Hematopoietic multipotent progenitor cell treated with erythropoietin and hydrocortisone succinate and interleukin-3 and kit ligand, for 17 days (in vitro differentiated cells): ENCODE measurements around the gene MEF2C.
"Not testable (repeated sequence)": the region's sequence is repeated elsewhere in the genome, so short reads cannot be mapped to it uniquely, and the experiment has no call there.

ENCODE experiments used
- DNase-seq: peaks from one replicate; pipeline ENCODE4 v3.0.0-alpha.2; 2015; ENCODE audit warnings: low spot score

MEF2C gene

GRCh38 chr5:88803309-88803708, 79.7 kb downstream of the MEF2C start:
- no peak for DNase-seq

- DNase-seq, result no peak
Measured at GRCh38 chr5:88799938-88800535, 82.9 kb downstream of the MEF2C start.

- DNase-seq, result not testable (repeated sequence)
Measured at GRCh38 chr5:88798933-88799332, 84.1 kb downstream of the MEF2C start.

- DNase-seq, result not testable (repeated sequence)
Measured at GRCh38 chr5:88793797-88794196, 89.2 kb downstream of the MEF2C start.

GRCh38 chr5:88792144-88792840, 90.7 kb downstream of the MEF2C start:
- no peak for DNase-seq

GRCh38 chr5:88787856-88788255, 95.1 kb downstream of the MEF2C start:
- DNase-seq, result no peak

GRCh38 chr5:88786789-88787188, 96.2 kb downstream of the MEF2C start:
- DNase-seq, result no peak

- no peak for DNase-seq
Measured at GRCh38 chr5:88785746-88786565, 97.0 kb downstream of the MEF2C start.

GRCh38 chr5:88782571-88782970, 100.4 kb downstream of the MEF2C start:
- no peak for DNase-seq

- DNase-seq, result no peak
Measured at GRCh38 chr5:88780736-88781135, 102.2 kb downstream of the MEF2C start.

GRCh38 chr5:88778736-88779135, 104.2 kb downstream of the MEF2C start:
- DNase-seq, result no peak

GRCh38 chr5:88776692-88777091, 106.3 kb downstream of the MEF2C start:
- DNase-seq, result no peak

GRCh38 chr5:88772831-88773230, 110.2 kb downstream of the MEF2C start:
- no peak for DNase-seq

GRCh38 chr5:88772047-88772446, 110.9 kb downstream of the MEF2C start:
- DNase-seq, result no peak

- DNase-seq, result no peak
Measured at GRCh38 chr5:88770276-88771257, 112.4 kb downstream of the MEF2C start.

- no peak for DNase-seq
Measured at GRCh38 chr5:88769165-88769564, 113.8 kb downstream of the MEF2C start.

GRCh38 chr5:88768411-88768810, 114.6 kb downstream of the MEF2C start:
- no peak for DNase-seq

GRCh38 chr5:88765798-88766197, 117.2 kb downstream of the MEF2C start:
- DNase-seq, result no peak

- no peak for DNase-seq
Measured at GRCh38 chr5:88765171-88765570, 117.8 kb downstream of the MEF2C start.

- no peak for DNase-seq
Measured at GRCh38 chr5:88761939-88762338, 121.0 kb downstream of the MEF2C start.

- DNase-seq, result no peak
Measured at GRCh38 chr5:88761269-88761850, 121.6 kb downstream of the MEF2C start.
